ENCODE results near the gene AKAP7.
"Not testable (repeated sequence)": the region's sequence is repeated elsewhere in the genome, so short reads cannot be mapped to it uniquely, and the experiment has no call there.

Gene AKAP7

DNA sequence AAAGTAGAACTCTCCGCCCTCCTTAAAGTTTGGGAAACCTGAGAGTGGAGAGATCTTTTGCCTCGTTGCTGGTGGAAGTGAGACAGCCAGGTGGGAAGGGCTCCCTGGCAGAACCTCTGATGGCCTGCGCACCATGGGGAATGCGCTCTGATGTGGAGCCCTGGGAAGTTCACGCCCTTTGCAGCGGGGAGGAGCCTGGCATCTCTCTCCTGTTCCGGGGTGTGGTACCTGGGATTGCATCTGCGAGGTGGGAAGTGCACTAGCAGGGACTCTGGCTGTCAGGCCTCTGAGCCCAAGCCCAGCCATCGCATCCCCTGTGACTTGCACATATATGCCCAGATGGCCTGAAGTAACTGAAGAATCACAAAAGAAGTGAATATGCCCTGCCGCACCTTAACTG lies 159.8 kb downstream of the AKAP7 start:
- Histone ChIP-seq H3K27ac (ENCODE audit: insufficient read depth, low read length, poor library complexity, severe bottlenecking) (no peak overlapping the region), H3K4me3 (ENCODE audit: insufficient read depth, low read depth, low read length, poor library complexity, severe bottlenecking) (no peak overlapping the region), H3K9me3 (ENCODE audit: control insufficient read depth, low read length) (no peaks in the 10 kb centered on the region), H3K36me3 (ENCODE audit: control insufficient read depth, insufficient read depth, low read length) (no peaks in the 10 kb centered on the region), H3K4me1 (ENCODE audit: control insufficient read depth, insufficient read depth, low read length, poor library complexity, severe bottlenecking) (no peaks in the 10 kb centered on the region), H3K27me3 (replicated peaks; ENCODE audit: control insufficient read depth, insufficient read depth, low read length, poor library complexity, severe bottlenecking) (no peaks in the 10 kb centered on the region)
- DNase-seq = no peak

DNA sequence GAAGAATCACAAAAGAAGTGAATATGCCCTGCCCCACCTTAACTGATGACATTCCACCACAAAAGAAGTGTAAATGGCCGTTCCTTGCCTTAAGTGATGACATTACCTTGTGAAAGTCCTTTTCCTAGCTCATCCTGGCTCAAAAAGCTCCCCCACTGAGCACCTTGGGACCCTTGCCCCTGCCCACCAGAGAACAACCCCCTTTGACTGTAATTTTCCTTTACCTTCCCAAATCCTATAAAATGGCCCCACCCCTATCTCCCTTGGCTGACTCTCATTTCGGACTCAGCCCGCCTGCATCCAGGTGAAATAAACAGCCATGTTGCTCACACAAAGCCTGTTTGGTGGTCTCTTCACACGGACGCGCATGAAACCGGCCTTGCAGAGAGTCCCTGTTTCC lies 165.6 kb downstream of the AKAP7 start:
- H3K27ac ChIP-seq (ENCODE audit: insufficient read depth, low read length, poor library complexity, severe bottlenecking); H3K9me3 ChIP-seq (ENCODE audit: control insufficient read depth, low read length); DNase-seq; H3K4me3 ChIP-seq (ENCODE audit: insufficient read depth, low read depth, low read length, poor library complexity, severe bottlenecking); H3K27me3 ChIP-seq (replicated peaks; ENCODE audit: control insufficient read depth, insufficient read depth, low read length, poor library complexity, severe bottlenecking); H3K36me3 ChIP-seq (ENCODE audit: control insufficient read depth, insufficient read depth, low read length); H3K4me1 ChIP-seq (ENCODE audit: control insufficient read depth, insufficient read depth, low read length, poor library complexity, severe bottlenecking): not testable (repeated sequence)

DNA sequence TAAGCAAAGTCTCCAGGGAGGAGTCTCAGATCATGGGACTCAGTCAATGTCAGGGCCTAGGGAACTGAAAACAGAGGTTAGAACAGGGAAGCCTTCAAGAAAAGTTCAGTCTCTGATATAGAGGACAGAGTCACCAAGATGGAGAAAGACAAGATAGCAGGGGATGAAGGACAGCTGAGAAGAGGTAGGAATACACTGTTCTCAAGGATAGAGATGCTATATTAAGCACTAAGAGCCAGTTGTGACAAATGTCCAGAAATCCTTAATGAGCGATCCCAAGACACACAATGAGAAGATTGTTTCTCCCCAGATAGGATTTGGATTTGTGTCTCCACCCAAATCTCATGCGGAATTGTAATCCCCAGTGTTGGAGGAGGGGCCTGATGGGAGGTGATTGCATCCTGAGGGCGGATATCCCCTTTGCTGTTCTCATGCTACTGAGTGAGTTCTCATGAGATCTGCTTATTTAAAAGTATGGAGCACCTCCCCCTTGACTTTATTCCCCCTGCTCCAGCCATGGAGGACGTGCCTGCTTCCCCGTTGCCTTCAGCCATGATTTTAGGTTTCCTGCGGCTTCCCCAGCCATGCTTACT lies 168.2 kb downstream of the AKAP7 start:
- Histone ChIP-seq H3K27me3 (replicated peaks; ENCODE audit: control insufficient read depth, insufficient read depth, low read length, poor library complexity, severe bottlenecking) (no peaks in the 10 kb centered on the region), H3K9me3 (ENCODE audit: control insufficient read depth, low read length) (no peaks in the 10 kb centered on the region), H3K27ac (ENCODE audit: insufficient read depth, low read length, poor library complexity, severe bottlenecking) (no peak overlapping the region)

DNA sequence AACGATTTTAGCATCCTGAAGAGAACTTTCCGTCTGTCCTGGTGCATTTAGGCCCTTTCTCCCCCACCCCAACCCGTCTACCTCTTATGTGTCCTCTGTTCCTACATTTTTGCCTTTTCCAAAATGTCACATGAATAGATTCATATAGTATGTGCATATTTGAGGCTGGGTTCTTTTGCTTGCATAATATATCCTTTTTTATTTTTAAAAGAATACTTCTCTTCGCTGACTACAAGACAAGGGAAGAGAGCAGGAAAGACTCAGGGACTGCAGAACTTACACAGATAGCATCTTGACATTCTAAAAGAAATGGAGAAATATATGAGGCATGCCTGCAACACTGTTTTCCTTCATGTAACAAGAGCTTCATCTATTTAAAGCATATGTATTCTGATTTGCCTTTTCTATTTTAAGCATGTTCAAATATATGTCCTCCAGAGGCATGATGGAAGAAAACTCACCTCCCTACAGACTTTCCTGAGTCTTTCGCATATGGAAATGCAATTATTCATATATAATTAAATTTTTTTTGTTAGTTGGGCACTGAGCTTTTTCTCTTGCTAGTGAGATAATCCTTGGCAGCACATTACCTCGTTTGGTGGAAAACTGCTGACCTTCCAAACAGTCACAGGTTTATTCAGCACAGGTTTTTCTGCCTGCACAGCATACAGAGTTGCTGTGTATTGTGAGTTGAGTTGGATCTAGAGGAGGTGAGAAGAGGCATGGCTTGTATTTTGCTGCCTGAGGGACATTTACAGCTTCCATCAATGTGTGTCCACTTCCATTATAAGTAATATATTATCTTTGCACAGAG lies 170.0 kb downstream of the AKAP7 start:
- no peaks in the 10 kb centered on the region for H3K9me3 ChIP-seq (ENCODE audit: control insufficient read depth, low read length)

More for the DNA sequence above, 168.2 kb downstream of the AKAP7 start:
- H3K4me1 ChIP-seq (ENCODE audit: control insufficient read depth, insufficient read depth, low read length, poor library complexity, severe bottlenecking) = peaks cover 3% of the 10 kb centered on the region
- DNase-seq = no peak
- no peak overlapping the region for H3K4me3 ChIP-seq (ENCODE audit: insufficient read depth, low read depth, low read length, poor library complexity, severe bottlenecking)
- no peaks in the 10 kb centered on the region for H3K36me3 ChIP-seq (ENCODE audit: control insufficient read depth, insufficient read depth, low read length)

DNA sequence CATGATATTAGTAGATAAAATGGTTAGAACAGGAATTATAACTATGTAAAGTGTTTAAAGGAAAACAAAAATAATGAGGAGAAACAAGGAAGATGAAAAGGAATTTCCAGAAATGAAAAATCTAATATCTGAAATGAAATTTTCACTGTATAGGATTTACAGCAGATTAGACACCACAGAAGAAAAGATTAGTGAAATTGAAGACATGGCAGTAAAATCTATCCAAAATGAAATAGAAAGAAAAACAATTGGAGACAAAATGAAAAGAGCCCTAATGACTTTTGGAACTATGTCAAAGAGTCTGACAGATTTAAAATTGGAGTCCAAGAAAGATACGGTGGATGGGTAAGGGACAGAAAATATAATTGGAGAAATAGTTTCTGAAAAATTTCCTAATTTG lies 174.2 kb downstream of the AKAP7 start:
- no peaks in the 10 kb centered on the region for H3K27me3 ChIP-seq (replicated peaks; ENCODE audit: control insufficient read depth, insufficient read depth, low read length, poor library complexity, severe bottlenecking)
- no peak overlapping the region for H3K27ac ChIP-seq (ENCODE audit: insufficient read depth, low read length, poor library complexity, severe bottlenecking)
- H3K4me1 ChIP-seq (ENCODE audit: control insufficient read depth, insufficient read depth, low read length, poor library complexity, severe bottlenecking) = no peaks in the 10 kb centered on the region
- no peaks in the 10 kb centered on the region for H3K36me3 ChIP-seq (ENCODE audit: control insufficient read depth, insufficient read depth, low read length)
- no peak overlapping the region for H3K4me3 ChIP-seq (ENCODE audit: insufficient read depth, low read depth, low read length, poor library complexity, severe bottlenecking)
- DNase-seq = no peak
- H3K9me3 ChIP-seq (ENCODE audit: control insufficient read depth, low read length) = no peaks in the 10 kb centered on the region

More for the DNA sequence above, 170.0 kb downstream of the AKAP7 start:
- Histone ChIP-seq H3K27ac (ENCODE audit: insufficient read depth, low read length, poor library complexity, severe bottlenecking) (no peak overlapping the region), H3K4me3 (ENCODE audit: insufficient read depth, low read depth, low read length, poor library complexity, severe bottlenecking) (no peak overlapping the region), H3K27me3 (replicated peaks; ENCODE audit: control insufficient read depth, insufficient read depth, low read length, poor library complexity, severe bottlenecking) (no peaks in the 10 kb centered on the region), H3K36me3 (ENCODE audit: control insufficient read depth, insufficient read depth, low read length) (no peaks in the 10 kb centered on the region), H3K4me1 (ENCODE audit: control insufficient read depth, insufficient read depth, low read length, poor library complexity, severe bottlenecking) (peaks cover 3% of the 10 kb centered on the region)
- no peak for DNase-seq

DNA sequence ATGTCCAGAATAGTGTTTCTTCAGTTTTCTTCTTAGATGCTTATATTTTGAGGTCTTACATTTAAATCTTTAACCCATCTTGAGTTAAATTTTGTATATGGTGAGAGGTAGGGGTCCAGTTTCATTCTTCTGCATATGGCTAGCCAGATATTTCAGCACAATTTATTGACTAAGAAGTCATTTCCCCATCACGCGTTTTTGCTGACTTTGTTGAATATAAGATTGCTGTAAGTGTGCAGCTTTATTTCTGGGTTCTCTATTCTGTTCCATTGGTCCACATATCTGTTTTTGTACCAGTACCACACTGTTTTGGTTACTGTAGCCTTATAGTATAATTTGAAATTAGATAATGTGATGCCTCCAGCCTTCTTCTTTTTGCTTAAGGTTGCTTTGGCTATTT lies 179.6 kb downstream of the AKAP7 start:
- Histone ChIP-seq H3K27me3 (replicated peaks; ENCODE audit: control insufficient read depth, insufficient read depth, low read length, poor library complexity, severe bottlenecking) (no peaks in the 10 kb centered on the region), H3K9me3 (ENCODE audit: control insufficient read depth, low read length) (no peaks in the 10 kb centered on the region), H3K36me3 (ENCODE audit: control insufficient read depth, insufficient read depth, low read length) (no peaks in the 10 kb centered on the region), H3K4me3 (ENCODE audit: insufficient read depth, low read depth, low read length, poor library complexity, severe bottlenecking) (no peak overlapping the region), H3K27ac (ENCODE audit: insufficient read depth, low read length, poor library complexity, severe bottlenecking) (no peak overlapping the region), H3K4me1 (ENCODE audit: control insufficient read depth, insufficient read depth, low read length, poor library complexity, severe bottlenecking) (no peaks in the 10 kb centered on the region)
- no peak for DNase-seq

DNA sequence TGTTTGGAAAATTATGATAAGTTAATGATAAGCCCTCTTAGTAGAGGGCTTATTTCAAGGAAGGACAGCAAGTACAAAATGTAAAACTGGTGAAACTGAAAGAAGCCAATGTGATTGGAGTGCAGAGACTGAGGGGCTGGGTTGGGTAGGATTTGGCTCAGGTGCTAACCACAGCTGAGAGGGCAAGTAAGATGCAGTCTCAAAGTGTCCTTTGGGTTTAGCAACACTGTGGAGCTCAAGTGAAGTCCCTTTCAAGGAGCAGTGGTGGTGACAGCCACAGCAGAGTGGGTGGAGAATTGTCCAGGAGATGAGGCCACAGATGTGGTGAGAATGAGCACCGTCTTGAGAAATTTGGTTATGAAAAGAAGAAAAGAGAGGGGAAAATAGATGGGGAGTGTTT lies 181.4 kb downstream of the AKAP7 start:
- Histone ChIP-seq H3K4me3 (ENCODE audit: insufficient read depth, low read depth, low read length, poor library complexity, severe bottlenecking) (no peak overlapping the region), H3K27me3 (replicated peaks; ENCODE audit: control insufficient read depth, insufficient read depth, low read length, poor library complexity, severe bottlenecking) (no peaks in the 10 kb centered on the region), H3K27ac (ENCODE audit: insufficient read depth, low read length, poor library complexity, severe bottlenecking) (no peak overlapping the region), H3K9me3 (ENCODE audit: control insufficient read depth, low read length) (no peaks in the 10 kb centered on the region), H3K36me3 (ENCODE audit: control insufficient read depth, insufficient read depth, low read length) (no peaks in the 10 kb centered on the region), H3K4me1 (ENCODE audit: control insufficient read depth, insufficient read depth, low read length, poor library complexity, severe bottlenecking) (no peaks in the 10 kb centered on the region)
- no peak for DNase-seq

DNA sequence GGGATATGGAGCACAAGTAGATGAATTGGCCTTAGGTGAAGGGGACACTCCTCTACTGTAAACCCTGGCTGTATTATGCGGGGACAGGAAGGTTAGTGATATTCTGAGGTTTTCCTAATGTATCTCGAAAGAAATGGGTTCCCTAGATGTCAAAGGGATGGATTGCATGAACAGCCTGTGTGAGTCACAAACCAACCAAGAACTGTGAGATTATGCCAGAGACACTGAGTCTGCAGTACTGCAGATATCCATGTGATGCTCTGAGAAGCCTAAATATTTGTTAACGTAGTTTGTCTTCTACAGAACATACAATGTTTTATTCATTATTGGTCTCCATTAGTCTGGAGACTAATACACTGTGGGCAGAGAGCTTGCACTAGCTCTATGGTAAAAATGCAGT lies 182.2 kb downstream of the AKAP7 start:
- Histone ChIP-seq H3K27ac (ENCODE audit: insufficient read depth, low read length, poor library complexity, severe bottlenecking) (no peak overlapping the region), H3K9me3 (ENCODE audit: control insufficient read depth, low read length) (no peaks in the 10 kb centered on the region), H3K27me3 (replicated peaks; ENCODE audit: control insufficient read depth, insufficient read depth, low read length, poor library complexity, severe bottlenecking) (no peaks in the 10 kb centered on the region), H3K36me3 (ENCODE audit: control insufficient read depth, insufficient read depth, low read length) (no peaks in the 10 kb centered on the region), H3K4me1 (ENCODE audit: control insufficient read depth, insufficient read depth, low read length, poor library complexity, severe bottlenecking) (no peaks in the 10 kb centered on the region), H3K4me3 (ENCODE audit: insufficient read depth, low read depth, low read length, poor library complexity, severe bottlenecking) (no peak overlapping the region)
- DNase-seq = no peak

DNA sequence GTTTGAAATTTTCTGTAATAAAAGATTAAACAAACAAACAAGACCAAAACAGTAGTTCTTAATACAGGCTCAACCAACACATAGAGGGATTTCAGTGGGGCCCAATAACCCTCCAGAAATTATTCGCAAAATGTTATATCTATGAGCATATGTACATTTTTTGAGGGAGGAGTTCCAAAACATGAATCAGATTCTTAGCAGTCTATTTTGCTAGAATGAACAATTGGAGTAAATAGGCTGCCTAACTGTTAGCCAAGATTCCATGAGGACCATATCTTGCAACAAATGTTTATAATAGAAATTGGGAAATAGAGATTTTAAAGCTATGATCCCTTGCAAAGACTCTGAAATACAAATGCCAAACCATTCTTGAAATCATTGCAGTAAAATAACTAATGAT lies 186.3 kb downstream of the AKAP7 start:
- no peaks in the 10 kb centered on the region for H3K27me3 ChIP-seq (replicated peaks; ENCODE audit: control insufficient read depth, insufficient read depth, low read length, poor library complexity, severe bottlenecking)
- no peaks in the 10 kb centered on the region for H3K4me1 ChIP-seq (ENCODE audit: control insufficient read depth, insufficient read depth, low read length, poor library complexity, severe bottlenecking)
- H3K4me3 ChIP-seq (ENCODE audit: insufficient read depth, low read depth, low read length, poor library complexity, severe bottlenecking) = no peak overlapping the region
- no peak overlapping the region for H3K27ac ChIP-seq (ENCODE audit: insufficient read depth, low read length, poor library complexity, severe bottlenecking)
- no peak for DNase-seq
- H3K9me3 ChIP-seq (ENCODE audit: control insufficient read depth, low read length) = no peaks in the 10 kb centered on the region
- no peaks in the 10 kb centered on the region for H3K36me3 ChIP-seq (ENCODE audit: control insufficient read depth, insufficient read depth, low read length)

DNA sequence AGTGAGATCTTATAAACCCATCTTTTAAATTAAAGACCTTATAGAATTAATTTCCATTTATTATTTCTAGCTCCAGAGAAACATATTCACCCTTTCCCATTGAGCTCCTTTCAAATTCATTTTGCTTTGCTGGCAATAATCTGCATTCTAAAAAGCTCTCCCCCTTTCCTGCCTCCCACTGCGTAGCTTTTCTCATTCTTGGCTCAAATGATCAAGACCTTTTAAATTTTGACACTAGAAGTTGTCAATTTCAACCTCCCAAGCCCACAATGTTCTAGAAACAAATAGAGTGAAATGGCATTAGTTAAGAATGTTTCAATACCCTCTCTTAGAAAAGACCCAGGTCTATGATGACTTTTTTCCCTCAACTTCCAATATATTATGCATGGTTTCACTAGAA lies 186.9 kb downstream of the AKAP7 start:
- Histone ChIP-seq H3K36me3 (ENCODE audit: control insufficient read depth, insufficient read depth, low read length) (no peaks in the 10 kb centered on the region), H3K4me3 (ENCODE audit: insufficient read depth, low read depth, low read length, poor library complexity, severe bottlenecking) (no peak overlapping the region), H3K9me3 (ENCODE audit: control insufficient read depth, low read length) (no peaks in the 10 kb centered on the region), H3K27me3 (replicated peaks; ENCODE audit: control insufficient read depth, insufficient read depth, low read length, poor library complexity, severe bottlenecking) (no peaks in the 10 kb centered on the region), H3K4me1 (ENCODE audit: control insufficient read depth, insufficient read depth, low read length, poor library complexity, severe bottlenecking) (no peaks in the 10 kb centered on the region), H3K27ac (ENCODE audit: insufficient read depth, low read length, poor library complexity, severe bottlenecking) (no peak overlapping the region)
- no peak for DNase-seq

Measured in effector memory CD4-positive, alpha-beta T cell (primary cell).